Activated CD4-positive, CD25-positive, alpha-beta regulatory T cell treated with anti-CD3 and anti-CD28 coated beads, Interleukin-2, amount 50 U/mL, for 16 hours (primary cell): Measurements from ENCODE around the gene ZCCHC2.

Experiments used
- DNase-seq: peaks from one replicate; pipeline ENCODE4 v3.0.0-alpha.2; 2020; ENCODE audit warnings: low read depth, low spot score

ZCCHC2 gene

GRCh38 chr18:62522504-62523254, at the start of gene ZCCHC2:
Gene ZCCHC2, plus strand, starts transcription at chr18:62523025. Its CDS starts 400 bp downstream, at chr18:62523425.
- peak; percentile 96 for DNase-seq

- no peak for DNase-seq
Measured at GRCh38 chr18:62479574-62479973, 43.3 kb upstream of the ZCCHC2 start.

GRCh38 chr18:62480927-62481326, 41.9 kb upstream of the ZCCHC2 start:
- DNase-seq = no peak

- no peak for DNase-seq
Measured at GRCh38 chr18:62484941-62485340, 37.9 kb upstream of the ZCCHC2 start.

- no peak for DNase-seq
Measured at GRCh38 chr18:62485684-62486083, 37.1 kb upstream of the ZCCHC2 start.

- no peak for DNase-seq
Measured at GRCh38 chr18:62486290-62486964, 36.4 kb upstream of the ZCCHC2 start.

GRCh38 chr18:62487161-62487560, 35.7 kb upstream of the ZCCHC2 start:
- DNase-seq = no peak

- DNase-seq = no peak
Measured at GRCh38 chr18:62490967-62491695, 31.7 kb upstream of the ZCCHC2 start.

- DNase-seq = no peak
Measured at GRCh38 chr18:62493033-62493862, 29.6 kb upstream of the ZCCHC2 start.

- no peak for DNase-seq
Measured at GRCh38 chr18:62494764-62495163, 28.1 kb upstream of the ZCCHC2 start.

GRCh38 chr18:62496262-62496661, 26.6 kb upstream of the ZCCHC2 start:
- no peak for DNase-seq

GRCh38 chr18:62497190-62497772, 25.5 kb upstream of the ZCCHC2 start:
- DNase-seq = no peak

GRCh38 chr18:62498616-62499262, 24.1 kb upstream of the ZCCHC2 start:
- no peak for DNase-seq

- DNase-seq = no peak
Measured at GRCh38 chr18:62499263-62499650, 23.6 kb upstream of the ZCCHC2 start.

- no peak for DNase-seq
Measured at GRCh38 chr18:62500174-62500573, 22.7 kb upstream of the ZCCHC2 start.

GRCh38 chr18:62500966-62501591, 21.7 kb upstream of the ZCCHC2 start:
- DNase-seq = no peak

- DNase-seq = no peak
Measured at GRCh38 chr18:62505669-62506494, 16.9 kb upstream of the ZCCHC2 start.

- DNase-seq = no peak
Measured at GRCh38 chr18:62506495-62507143, 16.2 kb upstream of the ZCCHC2 start.

- DNase-seq = no peak
Measured at GRCh38 chr18:62509779-62510178, 13.0 kb upstream of the ZCCHC2 start.
